Stimulated activated CD8-positive, alpha-beta memory T cell treated with anti-CD3 and anti-CD28 coated beads, Interleukin-7, amount 100 ng/mL, for 4 hours (primary cell): ENCODE data around the gene EMC1.
"Not testable (repeated sequence)": the region's sequence is repeated elsewhere in the genome, so short reads cannot be mapped to it uniquely, and the experiment has no call there.

Experiments used
- DNase-seq, 2 donors: peaks; one replicate each; pipeline ENCODE4 v3.0.0-alpha.2; 2020; ENCODE audit warnings: low read depth in 2 of 2

EMC1 gene

DNA sequence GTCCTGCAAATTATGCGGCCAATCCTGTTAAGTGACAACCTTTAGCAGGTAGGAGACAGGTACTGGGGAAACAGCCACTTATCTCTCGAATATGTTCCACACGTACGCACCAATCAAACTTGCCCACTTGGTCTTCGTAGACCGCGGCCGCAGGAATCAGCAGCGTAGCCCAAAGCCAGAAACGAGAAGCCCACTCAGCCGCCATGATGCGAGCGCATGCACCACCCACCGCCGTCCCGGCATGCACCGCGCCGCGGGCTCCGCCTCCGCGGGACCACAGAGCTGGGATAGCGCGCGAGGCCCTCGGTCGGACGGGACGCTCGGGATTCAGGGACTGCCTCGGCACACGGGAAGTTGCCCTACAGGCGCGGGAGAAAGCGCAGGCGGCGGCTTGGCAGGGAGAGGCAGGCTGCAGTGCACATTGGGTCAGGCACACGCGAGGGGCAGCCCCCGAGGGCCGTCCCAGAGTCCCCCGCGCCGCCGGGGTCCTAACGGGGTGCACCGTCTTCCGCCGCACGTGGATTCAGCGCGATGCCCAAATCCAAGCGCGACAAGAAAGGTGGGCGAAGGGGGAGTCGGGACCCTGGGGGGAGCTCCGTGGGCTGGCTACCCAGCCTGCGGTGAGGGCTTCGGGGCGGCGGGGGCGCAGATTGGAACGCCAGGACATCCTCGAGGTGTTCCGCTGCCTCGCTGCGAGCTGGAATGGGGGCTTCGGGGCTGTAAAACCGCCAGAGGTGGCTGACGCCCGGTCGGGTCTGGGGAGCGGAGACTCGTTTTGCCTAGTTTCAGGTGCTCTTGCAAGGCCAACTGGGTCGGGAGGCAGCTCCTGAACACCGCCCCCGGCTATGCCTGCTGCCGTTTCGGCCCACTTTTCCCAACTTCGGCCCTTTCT lies at the start of gene EMC1, which contains the start of gene MRTO4:
EMC1 (minus strand) TSS at position 220 of the 892 bp plus-strand sequence; CDS start at position 205, 15 bp downstream.
MRTO4 (plus strand) TSS at position 501 of the 892 bp plus-strand sequence; CDS start at position 532, 31 bp downstream.
- peak; percentile 79 to 86 for DNase-seq

- no peak for DNase-seq
Measured at GRCh38 chr1:19300211-19300610, 48.9 kb upstream of the EMC1 start.

DNA sequence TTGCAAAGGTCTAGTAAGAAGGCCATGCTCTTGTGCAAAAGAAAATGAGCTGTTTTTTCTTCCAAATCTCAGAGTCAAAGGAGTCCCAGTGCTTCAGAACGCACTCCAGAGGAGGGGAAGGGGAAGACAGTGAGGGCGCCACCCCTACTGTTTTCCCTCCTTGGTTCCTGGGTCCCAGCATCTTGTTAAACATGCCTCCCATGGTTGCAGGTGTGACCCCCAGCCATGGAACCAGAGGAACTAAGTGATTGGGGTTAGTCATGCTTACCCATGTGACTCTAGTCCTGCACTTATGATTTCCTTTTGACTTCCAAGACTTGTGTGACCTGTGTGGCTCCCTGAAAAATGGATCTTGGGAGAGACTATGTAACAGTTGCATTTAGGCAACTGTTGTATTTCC lies 43.3 kb upstream of the EMC1 start:
- no peak for DNase-seq

- DNase-seq = no peak
Measured at GRCh38 chr1:19289244-19289643, 37.9 kb upstream of the EMC1 start.

DNA sequence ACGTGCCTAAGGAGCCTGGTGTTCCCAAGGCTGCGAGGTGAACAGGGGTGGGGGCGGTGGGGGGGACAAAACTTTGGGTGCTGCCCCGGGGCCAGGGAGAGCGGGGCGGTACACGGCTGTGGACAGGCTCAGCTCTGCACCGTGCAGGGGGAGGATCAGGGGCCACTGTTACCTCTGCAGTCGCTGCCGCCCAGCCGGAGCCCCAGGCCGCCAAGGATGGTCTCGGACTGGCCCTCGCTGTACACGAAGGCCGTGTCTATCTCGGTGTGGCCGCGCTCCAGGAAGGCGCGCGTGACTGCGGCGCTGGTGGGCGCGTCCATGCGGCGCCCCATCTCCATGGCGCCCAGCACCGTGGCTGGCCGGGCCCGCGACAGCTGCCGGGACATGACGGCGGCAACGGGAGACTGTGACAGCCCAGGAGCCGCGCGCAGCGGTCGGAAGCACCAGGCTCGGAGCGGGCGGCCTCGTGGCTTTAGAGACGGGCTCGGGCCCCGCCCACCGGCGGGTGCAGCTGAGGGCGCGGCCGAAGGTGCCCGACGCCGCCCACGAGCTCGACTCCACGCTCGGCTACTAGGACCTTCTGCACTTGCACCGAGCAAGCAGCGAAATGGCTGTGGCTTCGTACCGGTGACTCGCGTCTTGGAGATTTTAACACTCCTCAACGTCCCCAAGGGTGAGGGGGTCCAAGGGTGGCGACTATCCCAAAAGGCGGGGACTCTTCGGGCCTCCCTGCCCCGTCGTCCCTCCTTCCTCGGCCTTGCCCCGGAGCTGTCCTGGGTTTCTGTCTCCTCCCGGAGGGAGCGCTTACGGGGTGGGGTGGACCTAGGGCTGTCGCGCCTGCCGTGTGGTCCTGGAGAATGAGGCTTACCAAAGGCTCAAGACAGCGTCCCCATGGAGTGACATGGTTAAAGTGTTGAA lies 37.3 kb upstream of the EMC1 start, which contains the start of gene AKR7A3:
AKR7A3 (minus strand) TSS at position 447 of the 918 bp plus-strand sequence; CDS start at position 386, 61 bp downstream.
- peak in 1 of 2 donors; percentile 55 for DNase-seq

GRCh38 chr1:19287436-19288185 lies 36.3 kb upstream of the EMC1 start:
- no peak for DNase-seq

- DNase-seq = not testable (repeated sequence)
Measured at GRCh38 chr1:19285807-19286206, 34.5 kb upstream of the EMC1 start.

- DNase-seq = not testable (repeated sequence)
Measured at GRCh38 chr1:19285366-19285765, 34.0 kb upstream of the EMC1 start.

DNA sequence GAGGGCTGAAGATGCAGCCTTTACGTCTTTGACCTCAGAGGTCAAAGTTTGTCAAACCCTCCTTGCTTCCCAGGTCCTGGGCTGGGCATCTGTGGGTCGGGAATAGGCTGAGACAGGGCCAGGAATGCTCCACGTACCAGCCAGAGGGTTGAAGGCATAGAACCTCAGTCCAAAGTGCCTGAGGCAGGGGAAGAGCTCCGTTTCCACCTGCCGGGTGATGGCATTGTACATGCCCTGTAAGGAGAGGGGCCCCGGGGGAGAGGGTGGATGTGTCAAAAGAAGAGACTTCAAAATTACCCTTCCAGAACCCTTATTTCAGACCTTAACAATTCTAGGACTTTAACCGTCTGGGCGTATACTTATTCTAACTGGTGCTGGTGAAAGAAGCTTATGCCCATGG lies 33.6 kb upstream of the EMC1 start:
- DNase-seq = no peak

DNA sequence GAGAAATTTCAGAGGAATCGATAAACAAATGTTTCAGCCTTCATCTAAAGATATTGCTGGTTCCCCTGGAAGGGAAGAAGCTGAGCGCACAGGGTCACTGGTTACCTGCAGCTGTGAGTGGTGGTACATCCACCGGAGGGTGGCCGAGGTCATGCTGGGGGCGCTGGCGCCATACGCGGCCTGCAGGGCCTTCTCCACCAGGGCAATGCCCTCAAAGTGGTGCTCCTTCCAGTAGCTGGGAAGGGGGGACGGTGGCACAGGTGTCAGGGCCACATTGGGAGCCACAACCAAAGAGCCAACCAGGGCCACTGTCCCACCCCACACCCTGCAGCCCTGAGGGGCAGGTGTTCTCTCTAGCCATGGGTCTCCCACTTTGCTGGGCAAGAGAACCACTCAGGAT lies 32.6 kb upstream of the EMC1 start:
- DNase-seq = no peak

GRCh38 chr1:19274636-19275035 lies 23.3 kb upstream of the EMC1 start:
- DNase-seq = no peak

DNA sequence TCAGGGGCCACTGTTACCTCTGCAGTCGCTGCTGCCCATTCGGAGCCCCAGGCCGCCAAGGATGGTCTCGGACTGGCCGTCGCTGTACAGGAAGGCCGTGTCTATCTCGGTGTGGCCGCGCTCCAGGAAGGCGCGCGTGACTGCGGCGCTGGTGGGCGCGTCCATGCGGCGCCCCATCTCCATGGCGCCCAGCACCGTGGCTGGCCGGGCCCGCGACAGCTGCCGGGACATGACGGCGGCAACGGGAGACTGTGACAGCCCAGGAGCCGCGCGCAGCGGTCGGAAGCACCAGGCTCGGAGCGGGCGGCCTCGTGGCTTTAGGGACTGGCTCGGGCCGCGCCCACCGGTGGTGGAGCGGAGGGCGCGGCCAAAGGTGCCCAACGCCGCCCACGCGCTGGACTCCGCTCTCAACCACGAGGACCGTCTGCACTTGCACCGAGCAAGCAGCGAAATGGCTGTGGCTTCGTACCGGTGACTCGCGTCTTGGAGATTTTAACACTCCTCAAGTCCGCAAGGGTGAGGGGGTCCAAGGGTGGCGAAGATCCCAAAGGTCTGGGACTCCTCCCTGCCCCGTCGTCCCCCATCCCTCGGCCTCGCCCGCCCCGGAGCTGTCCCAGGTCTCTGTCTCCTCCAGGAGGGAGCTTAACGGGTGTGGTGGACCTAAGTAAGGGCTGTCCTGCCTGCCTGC lies 22.7 kb upstream of the EMC1 start:
- DNase-seq = not testable (repeated sequence)

GRCh38 chr1:19273106-19273843 lies 22.0 kb upstream of the EMC1 start:
- DNase-seq = no peak

GRCh38 chr1:19272064-19272463 lies 20.7 kb upstream of the EMC1 start:
- DNase-seq = no peak

- DNase-seq = not testable (repeated sequence)
Measured at GRCh38 chr1:19270343-19270730, 19.0 kb upstream of the EMC1 start.

DNA sequence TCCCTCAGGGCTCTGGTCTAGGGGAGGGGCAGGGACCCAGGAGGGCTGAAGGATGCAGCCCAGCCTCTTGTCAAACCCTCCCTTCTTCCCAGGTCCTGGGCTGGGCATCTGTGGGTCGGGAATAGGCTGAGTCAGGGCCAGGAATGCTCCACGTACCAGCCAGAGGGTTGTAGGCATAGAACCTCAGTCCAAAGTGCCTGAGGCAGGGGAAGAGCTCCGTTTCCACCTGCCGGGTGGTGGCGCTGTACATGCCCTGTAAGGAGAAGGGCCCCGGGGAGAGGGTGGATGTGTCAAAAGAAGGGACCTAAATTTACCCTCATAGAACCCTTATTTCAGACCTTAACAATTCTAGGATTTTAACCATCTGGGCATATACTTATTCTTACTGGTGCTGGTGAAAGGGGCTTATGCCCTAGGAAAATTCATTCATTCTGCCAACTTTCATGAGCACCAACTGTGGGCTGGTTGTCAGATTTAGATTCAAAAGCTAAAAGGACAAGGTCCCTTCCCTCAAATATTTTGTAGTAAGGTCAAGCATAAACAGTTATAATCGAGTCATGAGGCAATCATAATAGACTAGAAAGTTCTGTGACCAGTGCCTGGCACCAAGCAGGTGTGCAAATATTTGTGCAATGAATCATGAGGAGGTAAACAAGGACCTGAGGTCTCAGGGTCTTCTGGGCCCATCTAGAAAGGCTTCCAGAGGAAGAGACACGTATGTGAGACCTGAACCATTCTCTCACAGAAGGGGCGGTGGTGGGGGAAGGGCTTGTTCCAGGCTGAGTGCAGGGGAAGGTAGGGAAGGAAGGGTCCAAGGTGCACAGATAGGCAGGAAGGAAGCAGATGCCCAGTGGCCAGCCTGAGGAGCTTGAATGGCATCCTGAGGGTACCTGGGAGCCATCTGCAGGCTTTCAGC lies 18.4 kb upstream of the EMC1 start:
- DNase-seq = not testable (repeated sequence)

- no peak for DNase-seq
Measured at GRCh38 chr1:19268445-19268844, 17.1 kb upstream of the EMC1 start.

DNA sequence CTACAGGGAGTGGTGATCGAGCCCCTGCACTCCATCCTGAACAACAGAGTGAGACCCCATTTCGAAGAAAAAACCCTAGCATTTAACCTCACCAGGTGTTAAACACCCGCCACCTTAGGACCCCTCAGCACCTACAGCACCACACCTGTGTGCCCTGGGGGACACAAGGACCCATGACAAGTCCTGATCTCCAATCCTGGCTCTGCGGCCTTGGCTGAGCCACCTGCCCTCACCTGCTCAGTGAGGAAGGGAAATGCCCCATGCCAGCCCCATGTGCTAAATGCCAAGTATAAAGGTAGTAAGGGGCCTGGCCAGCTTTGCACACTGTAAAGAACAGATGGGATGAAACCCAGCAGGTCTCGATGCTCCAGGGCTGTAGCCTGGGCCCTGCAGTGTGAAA lies 11.4 kb upstream of the EMC1 start:
- DNase-seq = no peak

DNA sequence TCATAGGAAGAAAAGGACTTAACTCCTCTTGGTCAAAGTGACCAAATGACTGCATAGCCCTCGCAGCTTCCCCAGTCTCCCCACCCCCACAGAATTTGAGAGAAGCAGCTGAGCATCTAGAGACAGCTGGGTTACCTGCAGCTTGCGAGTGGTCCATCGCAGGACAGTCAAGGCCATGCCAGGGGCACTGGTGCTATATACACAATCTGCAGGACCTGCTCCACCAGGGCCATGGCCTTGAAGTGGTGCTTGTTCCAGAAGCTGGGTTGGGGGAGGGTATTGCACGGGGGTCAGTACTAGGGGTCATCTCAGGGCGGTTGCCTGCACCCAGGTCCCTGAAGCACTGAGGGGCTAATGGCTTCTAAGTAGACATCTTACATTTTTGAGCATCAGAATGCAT lies 10.7 kb upstream of the EMC1 start:
- DNase-seq = no peak
